ENCODE results near the gene UMODL1.
A peak's percentile ranks its signal among the peaks of the same experiment; 100 is the strongest.

UMODL1 gene

DNA sequence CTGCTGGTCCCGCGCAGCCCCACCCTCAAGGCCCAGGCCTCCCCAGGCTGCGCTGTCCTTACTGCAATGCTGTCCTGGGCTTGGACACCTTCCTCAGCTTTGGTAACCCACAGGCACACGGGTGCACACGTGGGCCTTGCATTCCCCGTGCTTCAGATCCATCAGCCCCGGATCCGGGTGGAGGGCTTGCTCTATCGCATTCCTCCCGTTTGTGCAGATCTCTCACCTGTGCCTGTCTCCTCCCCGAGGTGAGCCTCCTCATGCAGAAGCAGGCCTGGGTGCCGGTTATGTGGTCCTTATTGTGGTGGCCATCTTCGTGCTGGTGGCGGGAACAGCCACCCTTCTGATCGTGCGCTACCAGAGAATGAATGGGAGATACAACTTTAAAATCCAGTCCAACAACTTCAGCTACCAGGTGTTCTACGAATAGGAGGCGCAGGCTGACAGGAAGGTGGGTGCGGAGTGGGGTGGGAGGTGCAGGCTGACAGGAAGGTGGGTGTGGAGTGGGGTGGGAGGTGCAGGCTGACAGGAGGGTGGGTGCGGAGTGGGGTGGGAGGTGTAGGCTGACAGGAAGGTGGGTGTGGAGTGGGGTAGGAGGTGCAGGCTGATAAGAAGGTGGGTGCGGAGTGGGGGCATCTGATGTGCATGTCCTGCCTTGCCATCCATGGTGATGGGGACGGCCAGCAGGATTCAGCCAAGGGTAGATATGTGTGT lies 66.2 kb downstream of the UMODL1 start:
- DNase-seq = no peak

DNA sequence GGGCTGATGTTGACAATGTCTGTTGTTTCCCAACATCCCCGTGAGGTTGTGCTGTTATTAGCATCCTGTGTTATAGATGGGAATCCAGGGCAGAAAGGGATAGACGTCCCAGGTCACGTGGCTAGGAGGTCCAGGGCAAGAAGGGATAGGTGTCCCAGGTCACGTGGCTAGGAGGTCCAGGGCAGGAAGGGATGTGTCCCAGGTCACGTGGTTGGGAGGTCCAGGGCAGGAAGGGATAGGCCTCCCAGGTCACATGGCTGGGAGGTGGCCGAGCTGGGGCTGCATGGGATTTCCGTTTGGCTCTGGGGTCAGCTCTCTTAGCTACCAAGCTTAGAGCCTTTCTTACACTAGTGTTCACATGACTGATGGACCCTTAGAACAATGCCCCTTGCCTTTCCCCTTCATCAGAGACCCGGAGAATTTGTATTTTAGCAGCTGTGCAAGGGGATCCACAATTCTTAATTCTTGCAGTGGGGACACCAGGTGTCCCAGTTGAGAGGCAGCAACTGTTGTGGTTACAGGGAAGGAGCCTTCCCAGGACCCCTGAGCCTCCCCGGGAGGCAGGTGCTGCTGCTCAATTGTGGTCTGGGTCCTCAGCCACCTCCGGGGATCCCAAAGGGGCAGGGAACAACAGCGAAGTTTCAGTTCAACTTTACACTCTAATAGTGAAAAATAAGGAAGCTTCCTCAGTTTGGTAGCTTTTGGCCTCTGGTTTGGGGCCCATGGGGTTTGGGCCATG lies 69.2 kb downstream of the UMODL1 start:
- DNase-seq = no peak

DNA sequence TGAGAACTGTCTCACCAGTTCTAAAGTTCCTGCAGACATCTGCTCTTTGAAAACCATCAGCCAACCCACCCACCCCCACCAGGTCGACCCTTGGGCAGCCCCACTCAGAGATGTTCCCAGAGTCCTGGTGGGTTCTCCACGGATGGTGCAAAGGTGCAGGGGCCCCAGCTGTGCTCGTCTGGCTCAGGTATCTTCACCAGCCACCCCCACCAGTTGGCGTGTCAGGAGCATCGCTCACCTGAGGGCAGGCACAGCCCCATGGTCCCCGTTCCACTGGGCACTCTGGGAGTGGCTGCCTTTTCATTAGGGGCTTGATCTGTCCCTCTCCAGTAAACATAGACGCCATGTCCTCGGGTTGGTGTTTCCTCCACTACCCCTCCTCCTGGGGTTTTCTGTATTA lies 70.5 kb downstream of the UMODL1 start:
- DNase-seq = no peak

DNA sequence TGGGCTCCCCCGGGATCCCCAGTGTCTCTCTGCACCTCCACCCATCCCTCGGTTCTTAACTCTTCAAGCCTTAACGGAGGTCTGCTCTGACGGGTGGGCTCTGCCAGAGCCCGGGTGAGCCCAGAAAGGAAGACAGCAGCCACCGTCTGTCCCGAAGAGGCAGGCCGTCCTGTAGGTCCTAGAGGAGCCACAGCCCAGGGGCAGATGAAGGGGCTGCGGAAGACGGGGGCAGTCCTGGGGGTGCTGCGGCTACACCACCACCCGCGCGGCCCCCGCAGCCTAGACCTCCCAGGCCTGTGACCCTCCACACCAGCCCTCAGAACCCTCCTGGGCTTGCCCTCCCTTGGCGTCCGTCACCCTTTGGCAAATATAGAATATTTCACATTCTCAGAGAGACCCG lies 71.0 kb downstream of the UMODL1 start:
- DNase-seq = no peak

DNA sequence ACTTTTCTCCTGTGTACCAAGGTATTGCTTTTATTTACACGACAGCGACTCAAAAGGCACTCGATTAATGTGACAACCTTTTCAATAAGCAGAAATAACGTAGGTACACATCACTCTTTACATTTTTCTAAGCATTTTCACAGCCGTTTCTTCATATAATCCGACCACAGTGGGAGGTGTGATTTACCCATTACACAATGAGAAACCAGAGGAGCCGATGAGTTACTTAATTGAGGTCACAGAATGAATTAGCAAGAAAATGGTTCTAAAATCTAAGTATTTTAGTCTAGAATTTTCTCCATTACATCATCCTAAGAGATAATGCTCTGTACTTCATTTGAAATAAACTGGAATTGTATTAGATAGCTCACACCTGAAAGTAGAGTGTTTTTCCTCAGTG lies 71.5 kb downstream of the UMODL1 start:
- no peak for DNase-seq

DNA sequence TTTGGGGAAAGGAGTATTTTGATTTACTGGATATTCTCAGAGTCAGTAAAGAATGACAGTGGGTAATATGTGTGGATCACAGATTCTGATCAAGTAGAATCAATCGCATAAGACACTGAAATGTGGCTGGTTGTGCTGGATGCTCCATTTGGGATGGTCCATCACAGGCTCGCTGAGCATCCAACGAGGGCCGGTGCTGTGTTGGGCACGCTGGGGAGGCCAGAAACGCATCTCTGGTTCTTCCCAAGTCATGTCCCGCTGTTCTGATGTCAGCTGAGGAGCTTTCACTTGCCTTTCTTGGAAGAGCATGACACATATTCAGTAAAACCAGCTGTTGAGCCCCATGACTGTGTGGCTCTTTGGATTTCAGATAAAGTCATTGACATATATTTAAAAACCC lies 72.0 kb downstream of the UMODL1 start:
- no peak for DNase-seq

DNA sequence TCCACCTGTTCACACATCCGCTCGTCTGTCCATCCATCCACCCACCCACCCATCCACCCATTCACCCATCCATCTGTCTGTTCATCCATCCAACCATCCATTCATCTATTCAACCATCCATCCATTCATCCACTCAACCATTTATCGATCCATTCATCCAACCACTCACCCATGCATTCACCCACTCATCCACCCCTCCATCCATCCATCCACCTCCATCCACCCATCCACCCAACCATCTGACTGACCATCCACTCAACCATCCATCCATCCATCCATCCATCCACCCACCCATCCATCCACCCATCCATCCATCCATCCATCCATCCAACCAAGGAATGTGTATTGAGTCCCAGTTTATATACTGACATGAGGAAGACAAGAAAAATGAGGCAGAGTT lies 73.1 kb downstream of the UMODL1 start:
- no peak for DNase-seq

DNA sequence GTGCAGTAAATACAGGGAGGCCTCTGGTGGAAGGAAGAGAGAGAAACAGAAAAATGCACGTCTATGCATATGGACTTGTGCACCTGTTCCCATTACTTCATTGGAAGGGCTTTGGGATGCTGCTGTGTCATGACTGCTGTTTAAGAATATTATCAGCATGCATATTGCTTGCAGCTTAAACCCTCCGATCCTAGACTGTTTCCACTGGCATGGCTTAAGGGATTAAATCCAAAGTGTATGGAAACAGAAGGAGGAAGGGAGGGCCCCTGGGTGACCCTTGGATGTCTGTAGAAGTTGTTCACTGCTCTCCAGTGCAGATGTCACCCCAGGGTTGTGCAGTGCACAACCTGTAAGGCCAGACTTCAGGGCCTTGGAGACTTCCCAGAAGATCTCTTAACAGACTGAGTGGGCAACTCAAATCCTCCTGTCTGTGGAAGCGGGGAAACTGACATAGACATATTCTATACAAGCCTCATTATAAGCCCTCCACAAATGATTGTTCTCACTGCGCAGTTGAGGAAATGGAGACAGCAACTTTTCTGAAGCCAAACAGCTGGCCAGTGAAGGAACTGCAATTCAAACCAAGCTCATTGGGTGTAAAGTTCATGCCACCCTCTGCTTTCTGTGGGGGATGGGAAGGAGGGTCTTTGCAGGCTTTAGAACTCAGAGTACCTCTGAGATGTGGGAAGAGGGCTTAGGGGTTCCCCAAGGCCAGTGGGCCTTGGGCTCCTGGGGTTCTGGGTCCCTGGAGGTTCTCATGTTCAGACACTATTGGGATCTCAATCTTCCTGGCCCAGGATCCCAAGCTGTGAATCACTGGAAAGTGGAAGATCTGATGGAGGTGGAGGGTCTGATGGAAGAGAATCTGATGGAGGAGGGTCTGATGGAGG lies 73.8 kb downstream of the UMODL1 start:
- DNase-seq = no peak

DNA sequence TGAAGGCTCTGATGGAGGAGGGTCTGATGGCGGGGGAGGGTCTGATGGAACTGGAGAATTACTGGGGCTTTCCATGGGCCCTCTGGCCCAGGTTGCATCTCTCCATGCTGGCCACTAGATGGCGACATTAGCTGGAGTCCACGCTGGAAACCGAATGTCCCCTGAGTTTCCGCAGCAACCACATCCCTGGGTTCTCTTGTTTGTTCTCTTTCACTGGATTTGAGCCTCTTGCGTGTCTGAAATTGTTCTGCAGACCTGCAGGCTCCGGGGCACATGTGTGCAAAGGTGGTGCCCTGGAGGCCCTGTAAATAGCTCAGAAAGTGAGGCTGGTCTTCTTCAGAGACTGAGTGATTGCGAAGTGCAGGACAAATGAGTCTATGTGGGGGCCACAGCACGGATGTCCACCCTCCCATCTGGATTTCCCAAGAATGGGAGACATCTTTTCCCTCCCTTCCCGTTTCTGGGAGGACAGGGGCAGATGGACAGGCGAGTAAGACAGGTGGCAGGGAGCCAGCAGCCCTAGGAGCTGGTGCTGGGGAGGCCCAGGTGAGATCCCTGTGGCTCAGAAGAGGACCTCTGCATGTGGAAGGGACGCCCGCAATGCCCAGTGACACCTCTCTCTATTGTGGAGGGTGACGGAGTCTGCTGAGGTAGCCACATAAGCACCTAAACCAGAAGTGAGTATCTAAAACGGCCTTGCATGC lies 74.6 kb downstream of the UMODL1 start:
- DNase-seq = peak; percentile 73

DNA sequence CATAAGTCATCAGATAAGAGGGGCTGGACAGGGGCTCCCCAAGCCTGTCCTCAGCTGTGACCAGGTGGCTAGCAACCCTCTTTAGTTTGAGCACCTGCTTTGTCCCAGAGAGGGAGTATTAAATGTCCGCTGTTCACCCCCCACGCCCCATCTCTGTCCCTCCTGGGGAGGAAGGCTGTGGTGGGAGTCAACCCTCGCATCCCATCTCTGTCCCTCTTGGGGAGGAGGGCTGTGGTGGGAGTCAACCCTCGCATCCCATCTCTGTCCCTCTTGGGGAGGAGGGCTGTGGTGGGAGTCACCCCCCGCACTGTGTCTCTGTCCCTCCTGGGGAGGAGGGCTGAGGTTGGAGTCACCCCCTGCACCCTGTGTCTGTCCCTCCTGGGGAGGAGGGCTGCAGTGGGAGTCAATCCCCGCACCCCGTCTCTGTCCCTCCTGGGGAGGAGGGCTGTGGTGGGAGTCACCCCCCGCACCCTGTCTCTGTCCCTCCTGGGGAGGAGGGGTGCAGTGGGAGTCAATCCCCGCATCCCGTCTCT lies 75.2 kb downstream of the UMODL1 start:
- DNase-seq = no peak

DNA sequence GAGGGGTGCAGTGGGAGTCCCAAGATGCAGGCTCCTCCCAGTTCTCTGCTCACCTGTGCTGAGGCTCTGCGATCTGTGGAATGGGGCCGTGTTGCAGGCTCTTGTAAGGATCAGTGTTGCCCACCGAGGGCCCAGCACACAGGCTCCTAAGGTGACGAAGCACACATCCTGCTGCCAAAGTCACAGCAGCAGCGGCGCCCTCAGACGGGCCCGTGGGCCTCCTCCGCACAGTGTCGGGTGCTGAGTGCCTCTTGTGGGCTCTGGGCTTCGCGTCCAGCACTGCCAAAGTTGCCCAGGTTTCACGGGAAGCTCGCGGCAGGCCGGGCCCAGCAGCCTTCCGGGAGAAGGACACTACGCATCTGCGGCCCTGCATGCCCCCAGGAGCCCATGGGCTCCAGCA lies 75.7 kb downstream of the UMODL1 start:
- DNase-seq = no peak

DNA sequence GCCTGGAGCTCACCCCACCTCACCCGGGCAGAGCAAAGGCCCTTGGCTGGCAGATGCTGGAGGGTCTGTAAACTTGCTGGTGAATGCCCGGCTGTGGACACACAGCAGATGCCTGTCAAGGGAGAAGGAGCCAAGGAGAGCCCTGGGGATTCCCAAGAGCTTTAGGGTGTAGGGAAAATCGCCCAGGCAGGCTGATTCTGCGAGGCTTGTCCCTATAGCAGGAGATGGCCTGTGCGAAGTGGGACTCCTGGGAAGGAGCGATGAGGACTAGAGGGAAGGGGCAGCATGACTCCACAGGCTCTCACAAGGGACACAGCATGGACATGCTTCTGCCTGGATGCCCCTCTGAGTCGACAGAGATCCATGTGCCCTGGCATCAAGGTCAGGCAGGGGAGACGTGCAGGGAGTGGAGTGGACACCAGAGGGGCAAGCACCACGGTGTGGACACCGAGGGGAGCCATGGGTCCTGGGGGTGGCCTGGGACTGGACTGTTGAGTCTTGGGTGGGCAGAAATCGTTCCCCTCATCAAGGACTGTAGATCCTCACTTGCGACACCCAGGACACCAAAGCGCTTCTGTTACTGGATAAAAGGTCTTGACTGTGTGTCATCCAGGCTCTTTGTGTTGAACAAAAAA lies 76.4 kb downstream of the UMODL1 start:
- DNase-seq = no peak

DNA sequence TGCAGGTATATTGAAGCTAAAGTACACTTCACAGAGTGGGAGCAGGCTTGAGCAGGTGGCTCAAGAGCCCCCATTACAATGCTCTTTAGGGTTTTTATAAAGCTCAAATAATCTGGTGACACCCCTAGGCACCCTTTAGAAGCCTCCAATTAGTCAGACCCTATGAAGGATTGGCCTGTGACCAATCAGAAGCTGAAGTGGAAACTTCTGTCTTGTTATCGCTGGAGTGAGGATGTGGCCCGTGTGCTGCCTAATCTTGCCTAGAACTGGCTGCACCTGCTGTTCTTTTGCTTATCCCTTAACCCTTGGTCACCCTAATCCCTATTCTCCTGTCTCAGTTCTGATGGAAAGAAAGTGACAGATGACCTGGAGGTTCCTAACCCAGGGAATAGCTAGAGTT lies 77.0 kb downstream of the UMODL1 start:
- DNase-seq = peak; percentile 65

DNA sequence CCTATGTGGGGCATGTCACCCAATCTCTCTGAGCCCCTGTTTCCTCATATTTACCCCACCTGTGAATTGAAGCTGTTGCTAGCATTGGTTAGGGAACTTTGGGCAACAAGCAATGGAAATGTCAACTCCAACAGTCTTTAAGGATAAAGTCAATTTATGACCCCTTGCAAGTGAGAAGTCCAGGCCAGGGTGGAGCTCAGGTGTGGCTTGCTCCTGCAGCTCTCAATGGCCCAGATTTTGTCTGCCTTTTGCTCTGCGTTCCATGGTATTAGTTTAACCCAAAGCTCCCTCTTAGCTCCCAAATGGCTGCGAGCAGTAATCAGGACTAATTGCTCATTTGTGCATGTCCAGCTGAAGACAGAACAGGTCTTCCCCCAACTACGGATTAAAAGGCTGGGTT lies 77.5 kb downstream of the UMODL1 start:
- DNase-seq = no peak

DNA sequence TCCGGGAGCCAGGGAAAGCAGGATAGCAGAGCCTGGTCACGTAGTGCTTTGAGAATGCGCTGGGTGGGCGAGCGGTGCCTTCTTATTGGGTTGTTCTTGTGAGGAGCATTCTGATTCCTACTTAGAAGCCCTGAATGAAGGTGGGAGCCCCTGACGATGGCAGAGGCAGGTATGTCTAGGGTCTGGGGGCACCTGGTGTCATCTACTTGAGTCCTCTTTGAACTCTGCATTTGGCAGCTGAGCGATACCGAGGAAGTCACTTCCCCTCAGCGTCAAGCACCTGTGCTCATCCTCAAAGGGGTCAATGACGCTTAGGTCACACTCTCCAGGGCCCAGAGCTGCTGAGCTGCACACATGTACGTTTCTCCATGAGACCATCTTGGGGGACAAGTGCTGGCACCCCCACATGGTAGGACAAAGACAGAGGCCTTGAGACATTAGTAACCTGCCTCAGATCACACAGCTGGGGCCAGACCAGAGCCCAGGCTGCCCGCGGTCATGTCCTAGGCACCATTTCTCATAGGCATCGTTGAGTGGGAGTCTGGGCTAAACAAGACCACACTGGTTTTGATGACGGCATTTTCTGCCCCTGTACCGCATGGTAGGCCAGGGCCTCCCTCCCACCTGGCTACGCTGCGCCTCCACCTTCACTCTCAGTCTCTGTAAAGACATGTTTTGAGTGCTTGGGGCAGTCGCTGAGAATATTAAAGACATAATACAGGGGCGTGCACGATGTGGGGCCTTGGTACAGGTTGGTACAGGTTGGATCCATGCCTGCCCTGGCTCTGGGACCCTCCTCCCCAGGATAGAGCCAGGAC lies 78.7 kb downstream of the UMODL1 start:
- no peak for DNase-seq

DNA sequence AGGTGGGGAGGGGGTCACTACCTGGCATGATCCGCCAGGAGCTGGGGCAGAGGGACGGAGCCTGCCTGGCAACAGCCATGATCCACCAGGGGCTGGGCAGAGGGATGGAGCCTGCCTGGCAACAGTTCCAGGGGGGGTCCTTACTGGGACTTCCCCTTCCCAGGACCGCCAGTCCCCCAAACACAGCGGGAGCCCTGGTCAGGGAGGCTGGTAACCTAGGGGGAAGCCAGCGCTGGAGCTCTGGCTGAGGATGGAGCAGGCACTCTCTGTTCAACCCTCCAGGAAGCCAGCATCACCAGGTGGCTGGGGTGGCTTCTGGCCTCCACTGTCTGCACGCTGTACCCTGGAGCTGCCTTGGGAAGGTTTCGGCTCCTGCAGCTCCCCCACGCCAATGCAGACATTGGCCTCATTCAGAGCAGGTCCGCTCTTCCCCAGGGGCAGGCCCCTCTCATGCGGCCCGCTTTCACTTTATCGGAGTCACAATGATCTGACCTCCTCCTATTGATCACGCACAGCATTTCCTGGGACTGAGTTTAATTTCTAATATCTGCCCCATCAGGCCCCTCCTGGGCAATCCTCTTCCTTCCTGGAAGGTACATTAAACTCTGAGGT lies 79.5 kb downstream of the UMODL1 start:
- DNase-seq = no peak

DNA sequence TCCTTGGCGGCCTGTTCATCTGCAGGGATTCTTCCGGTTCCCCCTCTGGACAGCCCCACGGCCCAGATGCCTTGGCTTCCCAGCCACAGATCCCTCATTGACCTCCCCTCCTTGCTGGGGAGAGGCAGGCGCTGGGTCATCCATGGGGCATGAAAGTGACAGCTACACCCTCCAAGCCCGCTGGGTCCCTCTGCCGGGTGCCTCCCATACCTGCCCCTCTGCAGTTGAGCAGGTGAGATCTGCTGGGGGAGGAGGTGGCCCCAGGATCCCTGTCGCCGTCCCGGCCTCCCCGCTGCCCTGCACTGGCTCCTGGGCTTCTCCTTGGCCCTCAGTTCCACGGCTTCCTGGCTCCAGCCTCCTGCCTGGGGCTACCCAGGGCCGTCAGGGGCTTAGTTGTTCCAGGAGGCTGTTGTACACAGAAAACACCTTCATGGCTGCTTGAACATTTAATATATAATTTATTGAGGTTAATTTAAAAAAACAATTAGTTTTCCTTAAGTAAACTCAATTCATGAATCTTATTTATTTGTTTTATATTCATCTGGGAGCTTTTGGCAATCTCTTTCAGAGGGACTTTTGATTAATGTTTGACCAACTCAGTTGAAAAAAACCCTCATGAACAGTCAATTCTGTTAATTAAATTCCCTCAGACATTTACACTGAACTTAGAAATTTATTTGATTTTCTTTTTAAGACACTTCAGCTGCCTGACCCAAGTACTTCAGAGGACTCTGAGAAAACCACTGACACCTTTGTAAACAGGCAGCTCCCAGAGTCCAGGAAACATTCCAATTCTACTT lies 80.2 kb downstream of the UMODL1 start:
- DNase-seq = no peak

DNA sequence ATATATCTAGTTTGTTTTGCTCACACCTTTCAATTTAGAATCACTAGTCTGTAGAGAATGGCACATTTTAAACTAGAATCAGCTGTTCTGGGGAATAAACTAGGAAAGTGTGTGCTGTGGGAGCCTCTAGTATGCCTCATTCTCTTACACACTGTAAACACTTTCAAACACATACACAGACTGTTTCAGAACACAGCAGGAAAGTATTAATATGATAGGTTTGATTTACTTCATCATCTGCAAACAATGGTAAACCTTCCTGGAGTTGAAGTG lies 80.8 kb downstream of the UMODL1 start:
- no peak for DNase-seq

DNA sequence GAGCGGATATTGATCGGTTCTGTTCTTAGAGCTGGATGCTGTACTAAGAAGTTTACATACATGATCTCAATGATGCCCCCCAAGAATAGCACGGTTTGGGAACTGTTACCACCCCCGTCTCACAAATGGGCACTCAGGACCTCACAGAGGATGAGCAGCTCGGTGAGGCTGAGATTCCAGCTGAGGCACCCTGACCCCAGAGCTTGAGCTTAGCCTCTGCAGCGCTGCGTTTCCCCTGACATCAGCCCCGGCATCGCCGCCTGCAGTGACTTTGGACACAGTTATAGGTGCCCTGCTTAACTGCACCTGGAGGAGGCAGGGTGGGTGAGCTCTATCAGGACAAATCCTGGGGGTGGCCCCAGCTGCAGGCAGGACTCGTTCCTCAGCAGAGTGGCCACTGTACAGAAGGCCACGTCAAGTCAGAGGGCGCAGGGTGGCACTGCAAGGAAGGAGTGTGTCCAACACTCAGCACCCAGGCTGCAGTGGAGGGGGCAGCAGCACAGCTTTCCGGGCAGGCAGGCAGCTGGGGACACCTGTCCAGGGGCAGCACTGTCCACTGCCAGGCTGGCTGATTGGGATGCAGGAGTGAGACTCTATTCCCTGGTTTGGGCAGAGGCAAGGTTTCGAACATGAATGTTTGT lies 82.0 kb downstream of the UMODL1 start:
- DNase-seq = no peak

DNA sequence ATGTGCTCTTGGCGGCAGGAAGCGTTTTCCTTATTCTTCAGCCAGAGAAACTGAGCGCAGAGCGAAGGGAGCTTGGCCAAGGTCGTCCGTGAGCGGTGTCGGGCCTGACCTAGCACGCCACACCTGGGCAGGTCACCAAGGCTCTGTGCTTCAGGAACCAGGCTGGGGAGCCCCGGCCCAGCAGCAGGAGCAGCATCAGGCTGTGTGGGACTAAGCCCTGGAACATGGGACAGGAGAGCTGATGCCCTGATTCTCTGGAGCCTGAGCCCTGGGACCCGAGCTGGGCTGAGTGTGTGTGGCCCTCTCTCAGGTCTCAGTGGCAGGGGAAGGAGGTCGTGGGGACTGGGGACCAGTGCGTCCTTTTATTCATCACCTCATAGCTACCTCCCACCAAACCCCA lies 82.6 kb downstream of the UMODL1 start:
- DNase-seq = no peak

All from hematopoietic multipotent progenitor cell treated with erythropoietin and hydrocortisone succinate and interleukin-3 and kit ligand, for 6 days (in vitro differentiated cells).